ENCODE data around the gene MYL12A.

Gene MYL12A

DNA sequence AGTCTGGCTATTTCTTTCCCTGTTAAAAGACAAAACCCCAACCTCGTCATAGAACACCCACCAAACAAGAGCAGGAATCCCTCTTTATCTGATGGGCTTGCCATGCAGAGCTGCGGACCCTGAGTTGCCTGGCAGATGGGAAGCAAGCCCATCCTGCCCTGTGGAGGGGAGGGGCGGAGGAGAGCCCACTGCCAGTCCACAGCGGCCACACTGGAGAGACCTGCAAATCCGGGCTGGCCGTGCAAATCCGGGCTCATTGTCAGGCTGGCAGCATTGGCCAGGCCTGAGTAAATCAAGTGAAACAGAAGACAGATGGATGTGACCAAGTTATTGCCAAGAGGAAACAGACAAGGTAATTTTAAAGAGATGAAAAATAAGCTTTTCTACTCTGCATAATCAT lies 36.3 kb downstream of the MYL12A start:
- DNase-seq: no peak

DNA sequence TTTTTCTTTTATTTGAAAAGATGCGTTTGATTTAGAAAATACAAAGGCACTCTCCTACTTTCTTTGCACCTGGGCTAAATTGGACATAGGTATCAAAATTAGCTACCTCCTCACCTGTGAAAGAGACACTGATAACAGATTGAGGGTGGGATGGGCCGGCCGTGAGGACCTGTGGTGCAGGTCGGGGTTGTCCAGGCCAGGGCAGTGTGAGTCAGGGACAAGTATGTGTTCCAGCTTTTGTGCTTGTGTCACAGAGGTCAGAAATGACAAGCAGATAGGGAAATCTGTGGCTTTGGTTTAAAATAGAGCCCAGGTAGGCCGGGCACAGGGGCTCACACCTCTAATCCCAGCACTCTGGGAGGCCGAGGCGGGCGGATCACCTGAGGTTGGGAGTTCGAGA lies 36.9 kb downstream of the MYL12A start:
- no peak for DNase-seq

DNA sequence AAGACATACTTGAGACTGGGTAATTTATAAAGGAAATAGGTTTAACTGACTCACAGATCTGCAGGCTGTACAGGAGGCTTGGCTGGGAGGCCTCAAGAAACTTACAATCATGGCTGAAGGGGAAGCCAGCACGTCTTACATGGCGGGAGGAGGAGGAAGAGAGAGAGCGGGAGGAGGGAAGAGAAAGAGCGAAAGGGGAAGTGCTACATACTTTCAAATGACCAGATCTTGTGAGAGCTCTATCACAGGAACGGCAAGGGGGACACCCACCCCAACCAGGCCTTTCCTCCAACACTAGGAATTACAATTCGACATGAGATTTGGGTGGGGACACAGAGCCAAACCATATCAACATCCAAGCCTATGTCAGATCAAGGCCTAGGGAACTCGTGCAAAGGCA lies 38.6 kb downstream of the MYL12A start:
- DNase-seq: no peak

- DNase-seq: no peak
These were observed 45.8 kb downstream of the MYL12A start for GRCh38 chr18:3293196-3293951.

DNA sequence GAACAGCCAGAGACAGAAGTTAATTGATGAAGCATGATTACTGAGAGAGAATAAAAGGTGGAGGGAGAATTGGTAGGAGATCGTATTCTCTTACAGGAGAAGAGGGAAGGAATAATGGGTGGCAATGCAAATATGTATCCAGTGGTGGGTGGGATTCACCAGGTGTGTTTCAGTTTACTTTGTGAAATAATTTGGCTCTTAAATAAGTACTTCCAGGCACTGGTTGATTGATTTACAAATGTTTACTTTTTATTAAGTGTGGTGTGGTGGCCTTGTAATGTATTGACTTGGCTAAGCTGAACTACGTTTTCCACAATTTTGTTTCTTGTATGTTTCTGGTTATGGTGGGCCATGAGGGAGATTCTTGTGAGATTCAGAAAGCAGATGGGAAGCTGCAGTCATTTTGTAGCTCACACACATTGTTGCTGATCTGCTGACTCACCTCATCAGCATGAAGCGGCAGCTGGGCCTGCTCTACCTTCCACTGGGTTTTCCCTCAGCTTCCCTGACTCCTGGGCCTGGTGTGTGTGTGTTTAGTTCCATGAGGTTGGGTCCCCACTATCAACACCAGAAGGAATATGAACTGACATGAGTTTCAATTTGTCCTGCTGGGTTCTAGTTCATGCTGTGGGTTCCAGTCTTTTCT lies 47.0 kb downstream of the MYL12A start:
- DNase-seq: no peak

GRCh38 chr18:3297025-3297984 lies 49.7 kb downstream of the MYL12A start:
- peak; percentile 76 to 92 (median 84) for DNase-seq

- DNase-seq: no peak
These were observed 57.2 kb downstream of the MYL12A start for GRCh38 chr18:3304832-3305231.

- peak in 4 of 5 donors; percentile 24 to 86 (median 30) for DNase-seq
These were observed 57.8 kb downstream of the MYL12A start for GRCh38 chr18:3305354-3305762.
